ENCODE results near the gene SNX24.

DNA sequence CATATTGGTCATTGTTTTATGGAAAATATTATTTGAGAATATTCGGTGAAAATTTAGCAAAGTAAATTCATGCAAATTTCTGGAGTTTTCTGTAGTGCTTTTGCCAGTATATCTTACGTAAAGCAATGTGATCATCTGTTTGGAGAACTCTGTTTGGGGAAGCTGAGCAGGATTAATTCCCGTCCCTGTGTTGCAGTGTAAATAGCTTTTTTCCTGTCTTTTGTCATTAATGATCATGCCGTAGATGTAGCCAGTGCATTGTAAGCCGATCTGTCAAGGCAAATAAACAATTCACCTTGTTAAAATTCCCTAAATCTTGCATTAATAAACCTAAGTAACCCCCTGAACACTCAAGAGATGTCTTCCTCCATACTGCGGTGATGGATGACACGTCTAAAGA is 151.9 kb downstream of the SNX24 start:
- TF ChIP-seq RAD21 (IDR thresholded peaks at IDR 0.05; ENCODE audit: low read length), result no peak
- no peak for TF ChIP-seq POLR2A (IDR thresholded peaks at IDR 0.05; ENCODE audit: low read depth, low read length)
- TF ChIP-seq, protein P1, sequence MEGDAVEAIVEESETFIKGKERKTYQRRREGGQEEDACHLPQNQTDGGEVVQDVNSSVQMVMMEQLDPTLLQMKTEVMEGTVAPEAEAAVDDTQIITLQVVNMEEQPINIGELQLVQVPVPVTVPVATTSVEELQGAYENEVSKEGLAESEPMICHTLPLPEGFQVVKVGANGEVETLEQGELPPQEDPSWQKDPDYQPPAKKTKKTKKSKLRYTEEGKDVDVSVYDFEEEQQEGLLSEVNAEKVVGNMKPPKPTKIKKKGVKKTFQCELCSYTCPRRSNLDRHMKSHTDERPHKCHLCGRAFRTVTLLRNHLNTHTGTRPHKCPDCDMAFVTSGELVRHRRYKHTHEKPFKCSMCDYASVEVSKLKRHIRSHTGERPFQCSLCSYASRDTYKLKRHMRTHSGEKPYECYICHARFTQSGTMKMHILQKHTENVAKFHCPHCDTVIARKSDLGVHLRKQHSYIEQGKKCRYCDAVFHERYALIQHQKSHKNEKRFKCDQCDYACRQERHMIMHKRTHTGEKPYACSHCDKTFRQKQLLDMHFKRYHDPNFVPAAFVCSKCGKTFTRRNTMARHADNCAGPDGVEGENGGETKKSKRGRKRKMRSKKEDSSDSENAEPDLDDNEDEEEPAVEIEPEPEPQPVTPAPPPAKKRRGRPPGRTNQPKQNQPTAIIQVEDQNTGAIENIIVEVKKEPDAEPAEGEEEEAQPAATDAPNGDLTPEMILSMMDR (conservative IDR thresholded peaks at IDR 0.05; ENCODE audit: low read depth, low read length), result no peak
- no peak for TF ChIP-seq RFX5 (IDR thresholded peaks at IDR 0.05; ENCODE audit: low read depth, low read length)
- TF ChIP-seq, protein P2, sequence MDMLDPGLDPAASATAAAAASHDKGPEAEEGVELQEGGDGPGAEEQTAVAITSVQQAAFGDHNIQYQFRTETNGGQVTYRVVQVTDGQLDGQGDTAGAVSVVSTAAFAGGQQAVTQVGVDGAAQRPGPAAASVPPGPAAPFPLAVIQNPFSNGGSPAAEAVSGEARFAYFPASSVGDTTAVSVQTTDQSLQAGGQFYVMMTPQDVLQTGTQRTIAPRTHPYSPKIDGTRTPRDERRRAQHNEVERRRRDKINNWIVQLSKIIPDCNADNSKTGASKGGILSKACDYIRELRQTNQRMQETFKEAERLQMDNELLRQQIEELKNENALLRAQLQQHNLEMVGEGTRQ (IDR thresholded peaks at IDR 0.05; ENCODE audit: low read depth, low read length), result no peak
